ENCODE data around the gene TTLL12.

TTLL12 gene

DNA sequence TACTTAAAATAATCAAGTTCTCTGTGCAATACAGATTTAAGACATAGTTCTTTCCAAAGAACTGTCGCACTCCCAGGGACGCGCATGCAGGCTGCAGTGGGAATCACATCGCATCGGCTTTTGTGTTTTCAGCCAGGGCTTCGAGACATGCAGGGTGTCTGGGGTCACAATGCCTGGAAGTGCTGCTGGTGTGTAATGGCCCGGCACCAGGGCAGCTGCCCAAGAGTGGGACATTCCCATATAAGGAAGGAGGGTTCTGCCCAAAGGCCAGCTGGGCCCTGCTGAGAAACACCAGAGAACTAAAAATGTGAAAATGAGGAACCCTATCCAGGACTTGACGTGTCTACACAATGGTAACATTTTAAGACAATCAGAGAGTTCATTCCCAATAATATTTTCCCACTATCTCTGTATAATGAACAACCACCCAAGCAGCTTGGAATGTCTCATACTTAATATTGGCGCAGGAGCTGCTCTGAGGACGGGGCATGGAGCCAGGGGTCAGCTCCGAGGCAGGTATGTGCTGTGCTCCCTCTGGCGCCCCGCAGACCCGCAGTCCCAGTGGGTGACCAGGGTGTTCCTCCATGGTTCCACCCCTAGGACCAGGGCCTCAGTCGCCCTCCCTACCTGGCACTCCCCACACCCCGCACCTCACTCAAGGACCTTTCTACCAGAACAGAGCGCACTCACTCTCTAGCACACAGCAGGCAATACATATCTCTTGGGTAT, 55.0 kb downstream of the TTLL12 start:
- TF ChIP-seq GATA2 (IDR thresholded peaks at IDR 0.05; ENCODE audit: low read depth, low read length) (no peak), GATA3 (IDR thresholded peaks at IDR 0.05; ENCODE audit: low read depth, low read length) (no peak)

GRCh38 chr22:43129426-43130425, 57.2 kb downstream of the TTLL12 start:
- no peak for TF ChIP-seq GATA2 (IDR thresholded peaks at IDR 0.05; ENCODE audit: low read depth, low read length)
- no peak for TF ChIP-seq GATA3 (IDR thresholded peaks at IDR 0.05; ENCODE audit: low read depth, low read length)

GRCh38 chr22:43128928-43129424, 58.0 kb downstream of the TTLL12 start:
- TF ChIP-seq GATA3 (IDR thresholded peaks at IDR 0.05; ENCODE audit: low read depth, low read length) (no peak), GATA2 (IDR thresholded peaks at IDR 0.05; ENCODE audit: low read depth, low read length) (no peak)

DNA sequence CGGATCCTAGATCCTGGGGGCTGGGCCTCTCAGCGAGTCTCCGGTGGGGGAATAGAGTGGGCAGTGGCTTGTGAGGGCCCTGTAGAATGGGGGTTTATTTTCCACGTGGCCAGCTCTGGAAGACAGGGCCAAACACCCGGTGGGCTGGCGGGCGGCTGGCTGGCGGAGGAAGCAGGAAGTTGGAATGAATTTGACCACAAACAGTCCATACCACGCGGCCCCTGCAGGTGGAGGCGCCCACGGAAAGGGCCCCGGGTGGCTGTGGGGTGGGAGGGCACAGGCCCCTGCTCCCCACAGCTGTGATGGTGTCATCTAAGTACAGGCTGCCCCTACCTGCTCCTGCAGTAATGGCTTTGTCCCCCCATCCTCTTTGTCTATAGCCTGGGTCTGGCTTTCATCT, 58.8 kb downstream of the TTLL12 start:
- no peak for TF ChIP-seq GATA3 (IDR thresholded peaks at IDR 0.05; ENCODE audit: low read depth, low read length)
- no peak for TF ChIP-seq GATA2 (IDR thresholded peaks at IDR 0.05; ENCODE audit: low read depth, low read length)

DNA sequence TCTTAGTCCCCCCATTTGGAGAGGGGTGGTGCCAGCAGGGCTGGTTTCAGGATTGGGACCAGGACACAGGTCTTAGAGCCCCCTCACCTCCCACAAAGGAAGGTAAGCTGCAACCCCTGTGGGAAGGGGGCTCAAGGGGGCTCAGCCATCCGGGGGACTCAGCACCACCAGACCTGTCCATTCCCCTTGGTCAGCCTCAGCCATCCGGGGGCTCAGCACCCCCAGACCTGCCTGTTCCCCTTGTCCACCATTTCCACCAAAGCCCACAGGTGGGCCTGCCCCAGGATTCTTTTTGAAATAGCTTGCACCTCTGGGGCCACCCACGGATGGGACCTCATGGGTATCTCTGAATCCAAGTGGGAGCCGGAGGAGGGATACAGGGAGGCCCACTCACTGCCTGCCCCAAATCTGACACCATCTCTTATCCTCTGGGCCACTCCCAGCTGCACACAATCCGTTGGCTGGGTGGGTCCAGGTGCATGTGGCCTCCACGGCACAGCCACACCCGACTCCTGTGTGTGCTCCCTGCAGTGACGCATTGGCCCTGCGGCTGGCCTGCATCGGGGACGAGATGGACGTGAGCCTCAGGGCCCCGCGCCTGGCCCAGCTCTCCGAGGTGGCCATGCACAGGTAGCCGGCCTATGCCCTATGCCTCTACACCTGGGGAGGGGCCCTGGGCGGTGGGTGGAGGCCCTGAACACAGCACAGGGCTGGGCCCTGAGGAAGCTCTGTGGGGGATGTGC, 59.6 kb downstream of the TTLL12 start:
- TF ChIP-seq GATA2 (IDR thresholded peaks at IDR 0.05; ENCODE audit: low read depth, low read length) (no peak), GATA3 (IDR thresholded peaks at IDR 0.05; ENCODE audit: low read depth, low read length) (no peak)

- TF ChIP-seq GATA3 (IDR thresholded peaks at IDR 0.05; ENCODE audit: low read depth, low read length) (no peak), GATA2 (IDR thresholded peaks at IDR 0.05; ENCODE audit: low read depth, low read length) (no peak)
Observed at GRCh38 chr22:43126501-43127165, 60.3 kb downstream of the TTLL12 start.

GRCh38 chr22:43118953-43119458, 67.9 kb downstream of the TTLL12 start:
- no peak for TF ChIP-seq GATA3 (IDR thresholded peaks at IDR 0.05; ENCODE audit: low read depth, low read length)
- no peak for TF ChIP-seq GATA2 (IDR thresholded peaks at IDR 0.05; ENCODE audit: low read depth, low read length)

GRCh38 chr22:43118024-43118849, 68.7 kb downstream of the TTLL12 start:
- TF ChIP-seq GATA3 (IDR thresholded peaks at IDR 0.05; ENCODE audit: low read depth, low read length), result no peak
- no peak for TF ChIP-seq GATA2 (IDR thresholded peaks at IDR 0.05; ENCODE audit: low read depth, low read length)

DNA sequence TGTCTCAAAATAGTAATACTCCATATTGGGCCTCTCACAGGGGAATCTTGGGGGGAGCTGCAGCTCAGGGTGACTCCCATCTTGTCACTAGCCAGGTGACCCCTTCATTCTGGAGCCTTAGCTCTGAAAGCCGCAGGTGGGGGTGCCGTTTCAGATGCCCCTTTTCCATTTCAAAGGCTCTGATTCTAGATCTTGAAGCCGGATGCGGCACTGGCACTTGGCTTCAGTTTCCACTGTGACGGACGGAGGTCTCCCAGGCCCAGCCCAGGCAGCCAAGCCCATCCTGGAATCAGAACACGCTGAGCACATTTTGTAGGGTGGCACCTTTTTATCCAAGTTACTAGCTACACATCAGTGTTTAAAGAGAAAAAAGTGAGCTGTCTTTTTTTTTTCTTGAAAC, 70.0 kb downstream of the TTLL12 start:
- TF ChIP-seq GATA3 (IDR thresholded peaks at IDR 0.05; ENCODE audit: low read depth, low read length) (no peak), GATA2 (IDR thresholded peaks at IDR 0.05; ENCODE audit: low read depth, low read length) (no peak)
